ENCODE data around the gene CASZ1.

The CASZ1 gene

DNA sequence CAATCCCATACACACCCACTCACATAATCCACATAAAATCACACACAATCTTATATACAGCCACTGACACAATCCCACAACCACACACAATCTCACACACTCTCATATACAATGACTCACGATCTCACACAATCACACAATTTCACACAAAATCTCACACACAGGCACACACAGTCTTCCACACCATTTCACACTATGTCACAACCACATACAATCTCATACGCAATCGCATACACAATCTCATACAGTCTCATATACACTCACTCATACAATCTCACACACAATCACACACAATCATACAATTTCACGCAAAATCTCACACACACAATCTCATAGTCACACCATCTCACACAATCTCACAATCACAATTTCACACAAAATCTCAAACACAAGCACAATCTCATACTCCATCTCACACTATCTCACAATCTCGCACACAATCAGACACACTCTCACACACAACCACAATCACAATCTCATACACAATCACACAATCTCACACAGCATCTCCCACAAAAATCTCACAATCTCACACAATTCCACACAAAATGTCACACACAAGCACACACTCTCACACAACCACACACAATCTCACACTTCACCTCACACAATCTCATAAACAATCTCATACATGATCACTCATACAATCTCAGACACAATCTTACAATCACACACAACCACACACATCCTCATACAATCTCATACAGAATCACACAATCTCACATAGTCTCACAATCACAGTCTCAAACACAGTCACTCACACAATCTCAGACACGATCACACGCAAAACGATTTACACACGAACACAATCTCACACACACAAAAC lies 18.5 kb downstream of the CASZ1 start:
- H3K4me3 Mint-ChIP-seq: no peak overlapping the region
- peaks cover 34% of the 10 kb centered on the region for H3K4me1 Mint-ChIP-seq
- peaks cover 21% of the 10 kb centered on the region for H3K27me3 Mint-ChIP-seq (ENCODE audit: low read depth)
- H3K9me3 Mint-ChIP-seq: no peaks in the 10 kb centered on the region
- H3K27ac Mint-ChIP-seq: no peak overlapping the region
- TF ChIP-seq, protein P1, sequence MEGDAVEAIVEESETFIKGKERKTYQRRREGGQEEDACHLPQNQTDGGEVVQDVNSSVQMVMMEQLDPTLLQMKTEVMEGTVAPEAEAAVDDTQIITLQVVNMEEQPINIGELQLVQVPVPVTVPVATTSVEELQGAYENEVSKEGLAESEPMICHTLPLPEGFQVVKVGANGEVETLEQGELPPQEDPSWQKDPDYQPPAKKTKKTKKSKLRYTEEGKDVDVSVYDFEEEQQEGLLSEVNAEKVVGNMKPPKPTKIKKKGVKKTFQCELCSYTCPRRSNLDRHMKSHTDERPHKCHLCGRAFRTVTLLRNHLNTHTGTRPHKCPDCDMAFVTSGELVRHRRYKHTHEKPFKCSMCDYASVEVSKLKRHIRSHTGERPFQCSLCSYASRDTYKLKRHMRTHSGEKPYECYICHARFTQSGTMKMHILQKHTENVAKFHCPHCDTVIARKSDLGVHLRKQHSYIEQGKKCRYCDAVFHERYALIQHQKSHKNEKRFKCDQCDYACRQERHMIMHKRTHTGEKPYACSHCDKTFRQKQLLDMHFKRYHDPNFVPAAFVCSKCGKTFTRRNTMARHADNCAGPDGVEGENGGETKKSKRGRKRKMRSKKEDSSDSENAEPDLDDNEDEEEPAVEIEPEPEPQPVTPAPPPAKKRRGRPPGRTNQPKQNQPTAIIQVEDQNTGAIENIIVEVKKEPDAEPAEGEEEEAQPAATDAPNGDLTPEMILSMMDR (IDR thresholded peaks at IDR 0.05; ENCODE audit: unreplicated experiment in 3 of 3): no peak
- H3K36me3 Mint-ChIP-seq (ENCODE audit: low read depth): no peaks in the 10 kb centered on the region

DNA sequence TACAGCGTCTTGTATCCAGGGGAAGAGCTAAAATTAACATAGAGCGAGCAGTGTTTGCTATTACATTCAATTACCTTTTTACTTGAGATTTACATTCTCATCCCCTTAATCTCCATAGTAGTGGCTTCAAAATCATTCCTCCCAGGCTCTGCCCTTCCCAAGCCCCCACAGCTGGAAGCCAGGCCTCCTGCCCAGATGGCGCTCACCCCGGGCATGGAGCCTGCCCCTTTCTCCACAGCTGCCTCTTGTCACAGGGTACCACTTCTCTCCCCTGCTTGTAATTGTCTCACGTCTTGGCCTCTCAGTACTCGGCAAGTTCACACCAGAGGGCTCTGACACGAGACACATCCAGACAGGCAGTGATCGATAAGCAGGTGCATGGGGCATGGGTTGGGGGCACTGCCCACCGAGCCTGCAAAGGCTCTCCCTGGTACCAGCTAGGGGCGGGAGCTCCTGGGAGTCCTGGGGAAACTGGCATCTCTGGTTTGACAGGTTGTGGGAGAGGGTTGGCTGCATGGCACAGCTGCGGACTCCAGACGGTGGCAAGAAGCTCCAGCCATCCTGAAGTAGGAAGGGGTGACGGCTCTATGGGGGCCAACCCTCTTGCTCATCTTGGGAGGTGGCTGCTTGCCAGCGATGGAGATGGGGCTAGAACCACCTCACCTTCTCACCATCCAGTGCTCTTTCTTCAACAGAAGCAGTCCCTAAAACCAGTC lies 20.1 kb downstream of the CASZ1 start:
- Mint-ChIP-seq H3K27me3 (ENCODE audit: low read depth) (peaks cover 30% of the 10 kb centered on the region), H3K9me3 (no peaks in the 10 kb centered on the region), H3K4me1 (peaks cover 31% of the 10 kb centered on the region), H3K27ac (no peak overlapping the region), H3K36me3 (ENCODE audit: low read depth) (no peaks in the 10 kb centered on the region), H3K4me3 (no peak overlapping the region)
- TF ChIP-seq, protein P1 (IDR thresholded peaks at IDR 0.05; ENCODE audit: unreplicated experiment in 3 of 3): no peak

DNA sequence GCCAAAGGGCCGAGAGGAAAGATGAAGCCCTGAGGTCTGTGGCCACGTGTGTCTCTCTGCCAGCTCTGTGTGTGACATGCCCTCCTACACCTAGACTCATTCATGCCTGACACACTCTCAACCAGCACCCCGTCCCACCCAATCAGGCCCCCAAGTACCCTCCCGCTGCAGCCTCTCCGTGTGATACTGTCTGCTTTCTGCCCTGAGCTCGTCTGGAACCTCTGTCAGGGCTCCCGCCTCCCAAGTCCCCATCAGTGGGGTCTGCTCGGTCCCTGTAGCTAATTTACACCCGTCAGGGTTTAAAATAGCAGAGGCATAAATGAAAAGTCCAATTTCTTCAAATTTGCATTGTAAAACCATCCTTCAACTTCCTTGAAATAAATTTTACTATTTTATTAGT lies 20.7 kb downstream of the CASZ1 start:
- H3K4me1 Mint-ChIP-seq: peaks cover 31% of the 10 kb centered on the region
- no peak overlapping the region for H3K4me3 Mint-ChIP-seq
- peaks cover 30% of the 10 kb centered on the region for H3K27me3 Mint-ChIP-seq (ENCODE audit: low read depth)
- H3K9me3 Mint-ChIP-seq: no peaks in the 10 kb centered on the region
- no peaks in the 10 kb centered on the region for H3K36me3 Mint-ChIP-seq (ENCODE audit: low read depth)
- TF ChIP-seq, protein P1 (IDR thresholded peaks at IDR 0.05; ENCODE audit: unreplicated experiment in 3 of 3): no peak
- H3K27ac Mint-ChIP-seq: no peak overlapping the region

DNA sequence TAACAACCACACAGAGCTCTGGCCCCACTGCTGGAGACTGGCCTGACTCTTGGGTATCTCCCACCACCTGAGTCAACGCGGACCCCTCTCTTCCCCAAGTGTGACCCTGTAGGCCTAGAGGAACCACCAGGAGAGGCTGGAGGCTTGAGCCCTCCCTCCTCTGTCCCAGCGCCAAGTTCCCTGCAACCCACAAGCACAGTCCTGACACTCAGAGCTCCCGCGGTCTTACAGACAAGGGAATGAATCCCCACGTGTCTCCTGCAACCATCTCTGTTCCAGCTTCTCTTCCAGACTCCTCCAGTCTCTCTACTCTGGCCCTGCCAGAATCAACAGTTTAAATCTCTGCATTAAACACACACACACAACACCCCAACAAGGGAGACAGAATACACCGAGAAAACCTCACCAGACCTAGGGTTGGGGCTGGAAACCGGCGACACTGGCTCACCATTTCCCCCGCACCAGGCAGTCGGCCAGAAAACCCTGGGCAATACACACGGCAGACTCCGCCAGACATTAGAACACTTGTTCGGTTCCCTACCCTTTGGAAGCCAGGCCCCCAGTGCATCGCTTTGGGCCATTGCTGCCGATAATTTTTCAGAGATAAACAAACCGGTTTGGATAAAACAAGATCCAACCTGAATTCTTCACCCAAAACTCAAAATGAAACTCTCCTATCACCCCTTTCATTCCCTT lies 21.7 kb downstream of the CASZ1 start:
- peak overlapping the region in 1 of 3 experiments; percentile 38 for H3K27ac Mint-ChIP-seq
- H3K4me1 Mint-ChIP-seq: peaks cover 31% of the 10 kb centered on the region
- H3K36me3 Mint-ChIP-seq (ENCODE audit: low read depth): no peaks in the 10 kb centered on the region
- no peaks in the 10 kb centered on the region for H3K9me3 Mint-ChIP-seq
- H3K27me3 Mint-ChIP-seq (ENCODE audit: low read depth): peaks cover 25% of the 10 kb centered on the region
- H3K4me3 Mint-ChIP-seq: peak overlapping the region in 1 of 3 experiments; percentile 2
- TF ChIP-seq, protein P1 (IDR thresholded peaks at IDR 0.05; ENCODE audit: unreplicated experiment in 3 of 3): no peak

DNA sequence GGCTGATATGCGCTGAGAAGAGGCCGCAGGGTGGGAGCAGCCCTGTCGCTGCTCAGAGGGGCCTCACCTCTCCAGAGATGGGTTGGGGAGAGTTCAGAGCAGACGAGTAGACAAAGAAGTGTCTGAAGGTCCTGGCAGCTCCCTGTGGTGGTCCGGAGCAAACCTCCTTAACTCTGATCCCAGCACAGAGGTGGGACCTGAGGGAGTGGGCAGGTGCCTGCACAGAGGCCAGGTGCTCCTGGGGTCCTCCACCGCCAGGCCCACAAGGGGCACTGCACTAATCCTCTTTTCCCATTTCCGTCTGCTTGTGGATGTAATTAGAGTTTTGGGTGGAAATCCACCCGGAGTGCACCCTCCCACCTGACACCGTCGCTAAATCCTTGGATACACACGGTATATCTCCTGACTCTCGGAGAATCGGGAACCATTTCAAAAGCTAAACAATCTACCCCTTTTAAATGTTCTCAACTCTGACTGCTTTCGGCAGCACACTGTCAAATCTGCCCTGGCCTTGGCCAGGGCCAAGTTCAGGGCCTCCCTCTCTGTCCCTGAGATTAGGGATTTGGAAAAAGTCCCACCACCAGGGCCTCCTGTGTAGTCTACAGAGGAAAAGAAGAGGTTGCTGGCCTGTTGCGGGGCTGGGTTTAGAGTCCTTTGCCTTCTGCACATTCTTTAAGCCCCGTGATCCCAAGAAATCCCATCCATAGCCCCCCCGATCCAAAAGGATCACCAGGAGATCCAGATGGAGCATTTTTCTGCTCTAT lies 22.4 kb downstream of the CASZ1 start:
- Mint-ChIP-seq H3K4me1 (peaks cover 31% of the 10 kb centered on the region), H3K36me3 (ENCODE audit: low read depth) (no peaks in the 10 kb centered on the region), H3K9me3 (no peaks in the 10 kb centered on the region), H3K4me3 (no peak overlapping the region), H3K27ac (no peak overlapping the region), H3K27me3 (ENCODE audit: low read depth) (peaks cover 28% of the 10 kb centered on the region)
- TF ChIP-seq, protein P1 (IDR thresholded peaks at IDR 0.05; ENCODE audit: unreplicated experiment in 3 of 3): no peak

Measured in nephron (organoid).